ENCODE results near the gene KCNC3.
"Not testable (repeated sequence)": the region's sequence is repeated elsewhere in the genome, so short reads cannot be mapped to it uniquely, and the experiment has no call there.

Gene KCNC3

DNA sequence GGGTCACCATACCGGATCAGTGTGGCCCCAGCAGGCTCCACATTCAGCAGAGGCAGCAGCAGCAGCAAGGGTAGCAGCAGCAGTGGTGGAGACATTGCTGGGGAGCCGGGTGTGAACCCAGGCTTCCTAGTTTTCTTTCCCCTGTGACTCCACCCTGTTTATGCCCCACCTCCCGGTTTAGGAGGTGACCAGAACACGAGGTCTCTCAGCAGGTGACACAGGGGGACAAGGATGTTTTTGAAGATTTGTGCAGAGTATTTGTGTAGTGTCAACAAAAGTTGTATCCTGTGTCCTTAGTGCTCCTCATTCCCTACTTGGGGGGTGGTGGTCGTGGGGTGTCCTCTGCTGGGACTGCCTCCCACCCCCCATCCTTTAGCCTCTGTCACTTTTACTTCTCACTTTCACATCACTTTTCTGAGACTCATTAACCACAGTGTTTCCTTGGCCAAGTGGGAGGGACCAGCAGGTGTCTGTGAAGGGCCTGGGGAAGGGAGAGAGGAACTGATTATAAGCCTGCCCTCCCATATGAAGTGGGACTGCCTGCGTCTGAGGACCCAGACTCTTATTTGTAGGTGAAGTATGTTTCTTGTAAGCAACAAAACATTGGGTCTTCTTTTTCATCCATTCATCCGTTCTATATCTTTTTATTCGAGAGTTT lies 15.6 kb upstream of the KCNC3 start:
- TF ChIP-seq, protein P1, sequence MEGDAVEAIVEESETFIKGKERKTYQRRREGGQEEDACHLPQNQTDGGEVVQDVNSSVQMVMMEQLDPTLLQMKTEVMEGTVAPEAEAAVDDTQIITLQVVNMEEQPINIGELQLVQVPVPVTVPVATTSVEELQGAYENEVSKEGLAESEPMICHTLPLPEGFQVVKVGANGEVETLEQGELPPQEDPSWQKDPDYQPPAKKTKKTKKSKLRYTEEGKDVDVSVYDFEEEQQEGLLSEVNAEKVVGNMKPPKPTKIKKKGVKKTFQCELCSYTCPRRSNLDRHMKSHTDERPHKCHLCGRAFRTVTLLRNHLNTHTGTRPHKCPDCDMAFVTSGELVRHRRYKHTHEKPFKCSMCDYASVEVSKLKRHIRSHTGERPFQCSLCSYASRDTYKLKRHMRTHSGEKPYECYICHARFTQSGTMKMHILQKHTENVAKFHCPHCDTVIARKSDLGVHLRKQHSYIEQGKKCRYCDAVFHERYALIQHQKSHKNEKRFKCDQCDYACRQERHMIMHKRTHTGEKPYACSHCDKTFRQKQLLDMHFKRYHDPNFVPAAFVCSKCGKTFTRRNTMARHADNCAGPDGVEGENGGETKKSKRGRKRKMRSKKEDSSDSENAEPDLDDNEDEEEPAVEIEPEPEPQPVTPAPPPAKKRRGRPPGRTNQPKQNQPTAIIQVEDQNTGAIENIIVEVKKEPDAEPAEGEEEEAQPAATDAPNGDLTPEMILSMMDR (conservative IDR thresholded peaks at IDR 0.05; ENCODE audit: low read depth, low read length) = no peak
- Histone ChIP-seq H3K4me3 (IDR thresholded peaks at IDR 0.05; ENCODE audit: insufficient read depth, low read depth, low read length) (no peak overlapping the region), H3K4me2 (no peak overlapping the region), H3K9ac (no peak overlapping the region), H3K27ac (no peak overlapping the region), H3K79me2 (ENCODE audit: insufficient read depth, low read depth) (no peaks in the 10 kb centered on the region), H2AFZ (ENCODE audit: low read depth) (no peak overlapping the region), H3K36me3 (ENCODE audit: insufficient read depth) (no peaks in the 10 kb centered on the region), H3K4me1 (ENCODE audit: low read depth, poor library complexity, severe bottlenecking) (no peaks in the 10 kb centered on the region), H3K27me3 (ENCODE audit: insufficient read depth, low read depth) (peaks cover 45% of the 10 kb centered on the region; the same call in 1 of the 2 replicates), H4K20me1 (ENCODE audit: insufficient read depth) (no peaks in the 10 kb centered on the region)

DNA sequence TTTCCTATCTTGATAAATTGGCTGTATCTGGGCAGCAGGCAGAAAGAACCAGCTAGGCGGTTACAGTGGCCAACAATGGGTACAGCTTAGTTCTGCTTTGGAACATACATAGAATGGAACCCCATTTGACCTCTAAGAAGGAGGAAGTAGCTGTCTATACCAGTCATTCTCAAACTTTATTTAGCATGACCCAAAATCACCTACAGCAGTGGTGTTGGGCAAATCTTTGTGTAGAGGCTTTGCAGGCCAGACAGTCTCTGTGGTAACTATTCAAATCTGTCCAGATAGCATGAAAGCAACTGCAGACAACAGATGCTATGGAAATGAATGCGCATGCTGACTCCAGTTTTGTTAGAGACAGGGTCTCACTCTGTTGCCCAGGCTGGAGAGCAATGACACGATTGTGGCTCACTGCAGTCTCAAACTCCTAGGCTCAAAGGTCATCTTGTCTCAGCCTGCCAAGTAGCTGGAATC lies 12.0 kb upstream of the KCNC3 start:
- peaks cover 20% of the 10 kb centered on the region; the same call in 1 of the 2 replicates for H3K27me3 ChIP-seq (ENCODE audit: insufficient read depth, low read depth)
- H3K27ac ChIP-seq = no peak overlapping the region
- TF ChIP-seq, protein P1 (conservative IDR thresholded peaks at IDR 0.05; ENCODE audit: low read depth, low read length) = no peak
- no peak overlapping the region for H2AFZ ChIP-seq (ENCODE audit: low read depth)
- H3K79me2 ChIP-seq (ENCODE audit: insufficient read depth, low read depth) = no peaks in the 10 kb centered on the region
- no peaks in the 10 kb centered on the region for H4K20me1 ChIP-seq (ENCODE audit: insufficient read depth)
- no peak overlapping the region for H3K9ac ChIP-seq
- H3K4me3 ChIP-seq (IDR thresholded peaks at IDR 0.05; ENCODE audit: insufficient read depth, low read depth, low read length) = no peak overlapping the region
- H3K4me1 ChIP-seq (ENCODE audit: low read depth, poor library complexity, severe bottlenecking) = no peaks in the 10 kb centered on the region
- H3K36me3 ChIP-seq (ENCODE audit: insufficient read depth) = no peaks in the 10 kb centered on the region
- no peak overlapping the region for H3K4me2 ChIP-seq

DNA sequence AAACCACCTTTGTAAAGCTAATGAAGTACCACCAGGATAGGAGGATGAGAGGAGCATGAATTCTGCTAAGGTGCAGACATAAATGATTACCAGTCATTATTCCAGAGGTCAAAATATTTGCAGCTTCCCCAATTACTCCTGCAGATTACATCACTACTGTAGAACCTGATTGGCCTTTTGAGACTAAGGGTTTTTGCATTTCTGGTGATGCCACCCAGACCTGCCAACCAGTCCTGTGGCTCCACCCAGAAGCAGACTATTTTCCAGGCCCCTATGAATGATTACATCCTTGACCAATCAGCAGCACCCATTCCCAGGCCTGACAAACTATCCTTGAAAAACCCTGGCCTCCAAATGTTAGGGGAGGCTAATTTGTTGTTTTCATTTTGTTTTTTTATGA lies 11.2 kb upstream of the KCNC3 start:
- no peaks in the 10 kb centered on the region for H3K79me2 ChIP-seq (ENCODE audit: insufficient read depth, low read depth)
- no peak overlapping the region for H3K4me2 ChIP-seq

DNA sequence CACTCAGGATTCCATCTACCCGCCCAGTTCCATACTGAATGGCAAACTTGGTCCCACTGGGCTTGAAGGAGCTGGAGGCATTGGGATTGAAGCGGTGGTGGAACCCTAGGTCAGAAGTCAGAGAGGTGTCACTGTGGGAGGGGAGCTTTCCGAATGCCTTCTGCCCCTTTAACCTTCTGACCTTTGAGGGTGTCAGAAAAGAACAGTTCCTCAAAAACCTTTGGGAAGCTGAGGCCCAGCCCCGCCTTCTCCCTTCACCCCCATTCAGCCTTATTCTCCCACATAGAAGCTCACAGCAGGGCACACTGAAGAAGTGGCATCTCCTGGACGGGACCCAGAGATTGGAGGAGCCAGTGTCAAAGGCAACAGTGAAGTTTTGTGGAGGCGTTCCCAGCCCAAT lies 7.9 kb upstream of the KCNC3 start:
- not testable (repeated sequence) for H3K4me1 ChIP-seq (ENCODE audit: low read depth, poor library complexity, severe bottlenecking); H3K4me2 ChIP-seq; H2AFZ ChIP-seq (ENCODE audit: low read depth); H3K79me2 ChIP-seq (ENCODE audit: insufficient read depth, low read depth); H3K27ac ChIP-seq; H4K20me1 ChIP-seq (ENCODE audit: insufficient read depth); H3K36me3 ChIP-seq (ENCODE audit: insufficient read depth); H3K9ac ChIP-seq; H3K4me3 ChIP-seq (IDR thresholded peaks at IDR 0.05; ENCODE audit: insufficient read depth, low read depth, low read length)
- peaks cover 12% of the 10 kb centered on the region; the same call in 1 of the 2 replicates for H3K27me3 ChIP-seq (ENCODE audit: insufficient read depth, low read depth)

More for the DNA sequence above, 11.2 kb upstream of the KCNC3 start:
- Histone ChIP-seq H4K20me1 (ENCODE audit: insufficient read depth) (no peaks in the 10 kb centered on the region), H3K27me3 (ENCODE audit: insufficient read depth, low read depth) (peaks cover 16% of the 10 kb centered on the region; the same call in 1 of the 2 replicates), H3K9ac (no peak overlapping the region), H2AFZ (ENCODE audit: low read depth) (no peak overlapping the region), H3K4me3 (IDR thresholded peaks at IDR 0.05; ENCODE audit: insufficient read depth, low read depth, low read length) (no peak overlapping the region), H3K36me3 (ENCODE audit: insufficient read depth) (no peaks in the 10 kb centered on the region), H3K4me1 (ENCODE audit: low read depth, poor library complexity, severe bottlenecking) (no peaks in the 10 kb centered on the region), H3K27ac (no peak overlapping the region)
- TF ChIP-seq, protein P1 (conservative IDR thresholded peaks at IDR 0.05; ENCODE audit: low read depth, low read length) = no peak

DNA sequence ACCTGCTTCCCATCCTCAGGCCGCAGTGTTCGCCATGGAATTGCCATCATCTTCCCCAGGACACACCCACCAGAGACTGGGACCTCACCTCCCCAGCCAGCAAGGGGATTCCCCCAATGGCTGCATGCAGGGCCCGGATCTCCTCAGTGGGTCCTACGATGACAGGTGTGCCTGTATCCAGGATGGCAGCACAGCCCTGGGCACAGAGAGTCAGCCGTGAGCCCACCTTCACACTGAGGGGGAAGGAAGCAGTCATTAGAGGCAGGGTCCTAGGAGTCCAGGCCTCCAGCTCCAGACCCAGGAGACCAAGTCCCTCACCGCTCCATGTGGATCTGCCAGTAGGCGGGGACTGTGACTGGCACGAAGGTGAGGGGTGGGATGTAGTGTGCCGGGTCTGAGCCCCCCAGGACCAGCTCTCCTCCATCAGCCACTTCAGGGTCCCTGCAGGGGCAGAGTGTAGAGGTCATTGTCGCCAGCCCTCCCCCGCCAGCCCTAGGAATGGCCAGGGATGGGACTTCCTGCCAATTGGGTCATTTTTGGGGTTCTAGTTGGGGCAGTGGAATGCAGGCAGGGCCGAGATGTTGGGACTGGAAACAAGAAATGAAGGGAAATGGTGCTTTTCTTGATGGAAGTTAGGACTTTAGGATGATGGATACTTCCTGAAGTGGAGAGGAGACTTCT lies 5.7 kb upstream of the KCNC3 start:
- no peak overlapping the region for H2AFZ ChIP-seq (ENCODE audit: low read depth)
- no peak overlapping the region for H3K9ac ChIP-seq
- TF ChIP-seq, protein P1 (conservative IDR thresholded peaks at IDR 0.05; ENCODE audit: low read depth, low read length) = no peak
- no peak overlapping the region for H3K4me2 ChIP-seq
- H3K27me3 ChIP-seq (ENCODE audit: insufficient read depth, low read depth) = peaks cover 24% of the 10 kb centered on the region
- no peaks in the 10 kb centered on the region for H3K79me2 ChIP-seq (ENCODE audit: insufficient read depth, low read depth)
- no peaks in the 10 kb centered on the region for H3K36me3 ChIP-seq (ENCODE audit: insufficient read depth)
- no peak overlapping the region for H3K4me3 ChIP-seq (IDR thresholded peaks at IDR 0.05; ENCODE audit: insufficient read depth, low read depth, low read length)
- H3K4me1 ChIP-seq (ENCODE audit: low read depth, poor library complexity, severe bottlenecking) = no peaks in the 10 kb centered on the region
- no peak overlapping the region for H3K27ac ChIP-seq
- no peaks in the 10 kb centered on the region for H4K20me1 ChIP-seq (ENCODE audit: insufficient read depth)
